ENCODE results near the gene STK25. TPM values are rescaled to one million over a fixed set of nuclear protein-coding genes. Genes with fewer than 3 reads are reported as not detected.
"Not testable (repeated sequence)": the region's sequence is repeated elsewhere in the genome, so short reads cannot be mapped to it uniquely, and the experiment has no call there.

The STK25 gene
- polyA plus RNA-seq, 3 donors = 62.7 to 215 (median 69.5) TPM

- no peak overlapping the region for H3K9ac ChIP-seq (ENCODE audit: insufficient read depth, low read length, poor library complexity, severe bottlenecking)
- Mint-ChIP-seq H3K27me3 (ENCODE audit: low read depth in 3 of 3) (peaks cover 87 to 94% (median 93%) of the 10 kb centered on the region in 3 donors), H3K36me3 (no peaks in the 10 kb centered on the region), H3K4me3 (peak overlapping the region in 1 of 2 donors; percentile 60), H3K9me3 (peaks cover 0 to 9% (median 3%) of the 10 kb centered on the region in 7 donors), H3K4me1 (peaks cover 2% of the 10 kb centered on the region), H3K27ac (no peak overlapping the region)
- TF ChIP-seq CTCF (IDR thresholded peaks at IDR 0.05) = no peak
- 95% methylated on average over 5 of the region's 11 CpGs for WGBS (ENCODE audit: insufficient coverage)
- H3K36me3 ChIP-seq (replicated peaks in 1 of 2; ENCODE audit: control insufficient read depth in 1 of 2, insufficient read depth in 2 of 2, low read length in 2 of 2) = no peaks in the 10 kb centered on the region
- no peaks in the 10 kb centered on the region for H3K79me2 ChIP-seq (ENCODE audit: insufficient read depth, low read length)
- no peak overlapping the region for H2AFZ ChIP-seq (ENCODE audit: insufficient read depth, low read depth, low read length, poor library complexity, severe bottlenecking)
- intact Hi-C loops (cut with micrococcal nuclease) = no loop called here
- no peak overlapping the region for H3K4me3 ChIP-seq (replicated peaks in 1 of 3; ENCODE audit: low read depth in 2 of 3, low read length in 3 of 3)
- H3K27ac ChIP-seq (ENCODE audit: low read depth in 1 of 2, low read length in 2 of 2) = no peak overlapping the region
- H3K27me3 ChIP-seq (ENCODE audit: control insufficient read depth in 2 of 2, insufficient read depth in 2 of 2, low read length in 2 of 2) = peaks cover 42 to 87% of the 10 kb centered on the region in 2 donors
- no peak for DNase-seq
- H3K4me1 ChIP-seq (ENCODE audit: control insufficient read depth in 1 of 2, insufficient read depth in 2 of 2, low read length in 2 of 2) = no peaks in the 10 kb centered on the region
- H4K20me1 ChIP-seq (ENCODE audit: insufficient read depth, low read length) = no peaks in the 10 kb centered on the region
- peaks cover 0 to 6% of the 10 kb centered on the region in 2 donors for H3K9me3 ChIP-seq (replicated peaks in 1 of 2; ENCODE audit: control insufficient read depth in 1 of 2, insufficient read depth in 1 of 2, low read length in 2 of 2)
- H3K4me2 ChIP-seq (replicated peaks; ENCODE audit: extremely low read depth, low read length, poor library complexity, severe bottlenecking) = no peak overlapping the region
These were observed 51.8 kb downstream of the STK25 start for GRCh38 chr2:241456546-241456945.

DNA sequence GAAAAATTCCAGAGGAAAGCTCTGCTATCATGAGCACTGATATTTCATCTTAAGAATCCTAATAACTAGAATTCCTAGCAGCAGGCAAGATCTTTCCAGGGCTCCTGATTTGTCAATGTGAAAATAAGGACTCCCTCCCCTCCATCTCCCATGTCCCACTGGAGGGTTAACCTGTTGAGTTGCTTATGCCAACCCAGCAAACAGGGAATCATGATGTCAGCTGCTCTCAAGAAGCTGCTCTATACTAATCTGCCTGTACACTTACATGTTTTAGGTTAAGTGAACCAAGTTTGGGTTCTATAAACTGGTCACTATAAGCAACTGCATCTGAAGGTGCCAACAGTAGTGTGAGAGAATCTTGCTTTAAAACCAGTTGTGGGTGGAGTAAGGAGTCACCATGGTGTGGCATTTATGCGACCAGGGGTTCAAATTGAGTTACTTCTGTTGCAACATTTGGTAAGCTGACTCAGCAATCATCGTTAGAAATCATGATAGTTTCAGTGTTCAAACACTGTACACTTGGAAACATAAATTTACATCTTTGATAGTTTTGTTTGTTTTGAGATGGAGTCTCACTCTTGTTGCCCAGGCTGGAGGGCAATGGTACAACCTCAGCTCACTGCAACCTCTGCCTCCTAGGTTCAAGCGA lies 53.4 kb downstream of the STK25 start:
- Histone ChIP-seq H3K4me2 (replicated peaks; ENCODE audit: extremely low read depth, low read length, poor library complexity, severe bottlenecking) (no peak overlapping the region), H2AFZ (ENCODE audit: insufficient read depth, low read depth, low read length, poor library complexity, severe bottlenecking) (no peak overlapping the region), H3K9me3 (replicated peaks in 1 of 2; ENCODE audit: control insufficient read depth in 1 of 2, insufficient read depth in 1 of 2, low read length in 2 of 2) (peaks cover 0 to 12% of the 10 kb centered on the region in 2 donors), H4K20me1 (ENCODE audit: insufficient read depth, low read length) (no peaks in the 10 kb centered on the region), H3K79me2 (ENCODE audit: insufficient read depth, low read length) (no peaks in the 10 kb centered on the region), H3K4me1 (ENCODE audit: control insufficient read depth in 1 of 2, insufficient read depth in 2 of 2, low read length in 2 of 2) (no peaks in the 10 kb centered on the region), H3K27me3 (ENCODE audit: control insufficient read depth in 2 of 2, insufficient read depth in 2 of 2, low read length in 2 of 2) (peaks cover 55 to 92% of the 10 kb centered on the region in 2 donors), H3K4me3 (replicated peaks in 1 of 3; ENCODE audit: low read depth in 2 of 3, low read length in 3 of 3) (no peak overlapping the region), H3K9ac (ENCODE audit: insufficient read depth, low read length, poor library complexity, severe bottlenecking) (no peak overlapping the region), H3K27ac (ENCODE audit: low read depth in 1 of 2, low read length in 2 of 2) (no peak overlapping the region), H3K36me3 (replicated peaks in 1 of 2; ENCODE audit: control insufficient read depth in 1 of 2, insufficient read depth in 2 of 2, low read length in 2 of 2) (no peaks in the 10 kb centered on the region)
- H3K27ac Mint-ChIP-seq = peak overlapping the region in 1 of 7 donors; percentile 57
- no peak for DNase-seq
- WGBS (ENCODE audit: insufficient coverage) = 17% methylated on average over 1 of the region's 3 CpGs
- intact Hi-C loops (cut with micrococcal nuclease) = no loop called here
- TF ChIP-seq CTCF (IDR thresholded peaks at IDR 0.05) = no peak
- H3K9me3 Mint-ChIP-seq = peaks cover 0 to 8% (median 5%) of the 10 kb centered on the region in 7 donors
- peaks cover 85 to 94% (median 94%) of the 10 kb centered on the region in 3 donors for H3K27me3 Mint-ChIP-seq (ENCODE audit: low read depth in 3 of 3)
- peak overlapping the region in 1 of 2 donors; percentile 51 for H3K4me3 Mint-ChIP-seq
- peaks cover 2% of the 10 kb centered on the region for H3K4me1 Mint-ChIP-seq
- H3K36me3 Mint-ChIP-seq = peaks cover 1 to 2% of the 10 kb centered on the region in 2 donors

- H3K9me3 Mint-ChIP-seq = peaks cover 0 to 10% (median 5%) of the 10 kb centered on the region in 7 donors
- H3K27me3 ChIP-seq (ENCODE audit: control insufficient read depth in 2 of 2, insufficient read depth in 2 of 2, low read length in 2 of 2) = peaks cover 58 to 92% of the 10 kb centered on the region in 2 donors
- DNase-seq; intact Hi-C loops (cut with micrococcal nuclease); H3K4me1 Mint-ChIP-seq; H4K20me1 ChIP-seq (ENCODE audit: insufficient read depth, low read length); H3K9ac ChIP-seq (ENCODE audit: insufficient read depth, low read length, poor library complexity, severe bottlenecking); H3K36me3 Mint-ChIP-seq; H2AFZ ChIP-seq (ENCODE audit: insufficient read depth, low read depth, low read length, poor library complexity, severe bottlenecking); H3K27ac ChIP-seq (ENCODE audit: low read depth in 1 of 2, low read length in 2 of 2); H3K36me3 ChIP-seq (replicated peaks in 1 of 2; ENCODE audit: control insufficient read depth in 1 of 2, insufficient read depth in 2 of 2, low read length in 2 of 2); H3K4me2 ChIP-seq (replicated peaks; ENCODE audit: extremely low read depth, low read length, poor library complexity, severe bottlenecking); H3K4me3 ChIP-seq (replicated peaks in 1 of 3; ENCODE audit: low read depth in 2 of 3, low read length in 3 of 3); H3K79me2 ChIP-seq (ENCODE audit: insufficient read depth, low read length); H3K4me1 ChIP-seq (ENCODE audit: control insufficient read depth in 1 of 2, insufficient read depth in 2 of 2, low read length in 2 of 2); H3K27ac Mint-ChIP-seq: not testable (repeated sequence)
- WGBS (ENCODE audit: insufficient coverage) = 98% methylated on average over 8 of the region's 9 CpGs
- peaks cover 0 to 12% of the 10 kb centered on the region in 2 donors for H3K9me3 ChIP-seq (replicated peaks in 1 of 2; ENCODE audit: control insufficient read depth in 1 of 2, insufficient read depth in 1 of 2, low read length in 2 of 2)
- peak overlapping the region in 1 of 2 donors; percentile 67 for H3K4me3 Mint-ChIP-seq
- peaks cover 87 to 96% (median 94%) of the 10 kb centered on the region in 3 donors for H3K27me3 Mint-ChIP-seq (ENCODE audit: low read depth in 3 of 3)
These were observed 54.5 kb downstream of the STK25 start for GRCh38 chr2:241453919-241454318.

Data from CD14-positive monocyte (primary cell).